ENCODE measurements around the gene N4BP2.

DNA sequence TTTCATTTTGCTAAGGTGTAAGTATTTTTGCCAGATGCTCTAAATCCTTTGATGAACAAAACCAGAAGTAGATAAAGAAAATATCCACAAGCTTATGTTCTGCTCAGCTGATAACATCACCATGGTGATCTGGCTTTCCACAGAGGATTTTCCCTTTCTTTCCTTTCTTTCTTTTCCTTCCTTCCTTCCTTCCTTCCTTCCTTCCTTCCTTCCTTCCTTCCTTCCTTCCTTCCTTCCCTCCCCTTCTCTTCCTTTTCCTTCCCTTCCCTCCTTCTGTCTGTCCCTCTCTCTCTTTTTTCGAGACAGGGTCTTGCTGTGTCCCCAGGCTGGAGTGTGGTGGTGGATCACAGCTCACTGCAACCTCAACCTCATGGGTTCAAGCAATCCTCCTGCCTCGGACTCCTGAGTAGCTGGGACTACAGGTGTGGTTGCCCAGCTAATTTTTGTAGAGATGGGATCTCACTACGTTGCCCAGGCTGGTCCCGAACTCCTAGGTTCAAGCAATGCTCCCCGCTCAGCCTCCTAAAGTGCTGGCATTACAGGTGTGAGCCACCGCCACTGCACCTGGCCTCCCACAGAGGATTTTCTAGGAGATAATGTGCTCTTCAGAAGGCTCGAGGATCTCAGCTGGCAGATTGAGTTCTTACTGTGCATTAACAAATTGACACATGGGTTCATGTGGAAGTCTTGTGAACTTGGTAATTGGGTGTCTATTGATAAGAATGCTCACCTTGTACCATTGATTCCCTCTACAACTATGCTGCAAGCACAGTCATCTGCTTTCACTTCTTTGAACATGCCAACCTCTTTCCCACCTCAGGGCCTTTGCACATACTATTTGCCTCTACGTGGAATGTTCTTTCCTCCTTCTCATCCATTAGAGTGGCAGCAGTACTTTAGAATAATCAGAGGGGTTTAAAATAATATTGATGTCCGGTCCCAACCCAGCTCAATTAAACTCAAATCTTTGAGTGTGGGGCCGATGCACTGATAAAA lies 138.8 kb downstream of the N4BP2 start:
- no peak for TF ChIP-seq TAF1 (IDR thresholded peaks at IDR 0.05; ENCODE audit: low read depth, low read length)
- no peak for TF ChIP-seq RNF2 (IDR thresholded peaks at IDR 0.05; ENCODE audit: borderline replicate concordance, low read depth, low read length, missing control alignments, poor library complexity, severe bottlenecking)
- no peak for TF ChIP-seq POLR2AphosphoS5 (IDR thresholded peaks at IDR 0.05; ENCODE audit: low read depth, low read length)
- TF ChIP-seq CTCF (IDR thresholded peaks at IDR 0.05; ENCODE audit: control extremely low read depth in 1 of 3, insufficient read depth in 1 of 3, low read depth in 1 of 3, low read length in 3 of 3), result no peak
- no peak for TF ChIP-seq BRCA1 (IDR thresholded peaks at IDR 0.05; ENCODE audit: low read depth, low read length)
- no peak for TF ChIP-seq POLR2A (IDR thresholded peaks at IDR 0.05; ENCODE audit: control extremely low read depth in 1 of 2, low read depth in 2 of 2, low read length in 2 of 2)
- no peak for TF ChIP-seq SP4 (IDR thresholded peaks at IDR 0.05; ENCODE audit: low read length)
- TF ChIP-seq TBP (IDR thresholded peaks at IDR 0.05; ENCODE audit: low read depth, low read length), result no peak
- no peak for TF ChIP-seq TEAD4 (IDR thresholded peaks at IDR 0.05; ENCODE audit: low read depth, low read length)
- no peak for TF ChIP-seq MAFK (IDR thresholded peaks at IDR 0.05; ENCODE audit: low read depth, low read length)
- TF ChIP-seq HDAC6 (IDR thresholded peaks at IDR 0.05; ENCODE audit: low read depth, low read length), result no peak
- no peak for TF ChIP-seq EP300 (IDR thresholded peaks at IDR 0.05; ENCODE audit: borderline replicate concordance in 1 of 2, low read depth in 2 of 2, low read length in 2 of 2)
